ENCODE measurements around the gene POMT1. TPM values are rescaled to one million over a fixed set of nuclear protein-coding genes. Genes with fewer than 3 reads are reported as not detected.

Gene POMT1
- total RNA-seq, 2 experiments from 2014 or later = 4.7 to 27.1 TPM

- no TSS peak for BruUV-seq (replicated peaks)
- ChIA-PET POLR2A (no interaction called here), CTCF (ENCODE audit: unreplicated experiment) (no interaction called here)
- no peaks in the 10 kb centered on the region for H3K9me3 ChIP-seq (ENCODE audit: low read length)
- no peak for DNase-seq (ENCODE audit: low spot score)
- H3K36me3 ChIP-seq (ENCODE audit: insufficient read depth, low read length) = peaks cover 100% of the 10 kb centered on the region
- TF ChIP-seq EZH2phosphoT487 (IDR thresholded peaks at IDR 0.05; ENCODE audit: borderline replicate concordance, low read depth, low read length) = no peak
- TF ChIP-seq CTCF (conservative IDR thresholded peaks at IDR 0.05; ENCODE audit: low read length) = no peak
- no peaks in the 10 kb centered on the region for H3K4me1 ChIP-seq (ENCODE audit: insufficient read depth, low read length, poor library complexity, severe bottlenecking)
- intact Hi-C loops (cut with micrococcal nuclease; ENCODE audit: unreplicated experiment) = no loop called here
- H3K79me2 ChIP-seq (ENCODE audit: insufficient read depth, low read depth, low read length) = no peaks in the 10 kb centered on the region
- no peak overlapping the region for H3K4me2 ChIP-seq (ENCODE audit: low read length)
- no peak overlapping the region for H3K27ac ChIP-seq (ENCODE audit: low read depth, low read length, poor library complexity, severe bottlenecking)
- H4K20me1 ChIP-seq (ENCODE audit: insufficient read depth, low read length) = no peaks in the 10 kb centered on the region
- H3K9me2 ChIP-seq (ENCODE audit: insufficient read depth, low read length) = no peaks in the 10 kb centered on the region
- no peak overlapping the region for H2AFZ ChIP-seq (ENCODE audit: low read length)
- no peak overlapping the region for H3K4me3 ChIP-seq (ENCODE audit: low read depth, low read length, poor library complexity, severe bottlenecking)
Measured at GRCh38 chr9:131494296-131494870, 8.3 kb upstream of the POMT1 start.

GRCh38 chr9:131495785-131496184, 6.9 kb upstream of the POMT1 start:
- no peaks in the 10 kb centered on the region for H3K9me2 ChIP-seq (ENCODE audit: insufficient read depth, low read length)
- H4K20me1 ChIP-seq (ENCODE audit: insufficient read depth, low read length) = no peaks in the 10 kb centered on the region
- intact Hi-C loops (cut with micrococcal nuclease; ENCODE audit: unreplicated experiment) = no loop called here
- POLR2A ChIA-PET = no interaction called here
- H3K4me2 ChIP-seq (ENCODE audit: low read length) = no peak overlapping the region
- TF ChIP-seq CTCF (conservative IDR thresholded peaks at IDR 0.05; ENCODE audit: low read length) = no peak
- no peak for TF ChIP-seq EZH2phosphoT487 (IDR thresholded peaks at IDR 0.05; ENCODE audit: borderline replicate concordance, low read depth, low read length)
- no peak for DNase-seq (ENCODE audit: low spot score)
- H3K4me3 ChIP-seq (ENCODE audit: low read depth, low read length, poor library complexity, severe bottlenecking) = no peak overlapping the region
- no peak overlapping the region for H2AFZ ChIP-seq (ENCODE audit: low read length)
- peaks cover 100% of the 10 kb centered on the region for H3K36me3 ChIP-seq (ENCODE audit: insufficient read depth, low read length)
- H3K9me3 ChIP-seq (ENCODE audit: low read length) = no peaks in the 10 kb centered on the region
- H3K79me2 ChIP-seq (ENCODE audit: insufficient read depth, low read depth, low read length) = no peaks in the 10 kb centered on the region
- CTCF ChIA-PET (ENCODE audit: unreplicated experiment) = no interaction called here
- no peak overlapping the region for H3K27ac ChIP-seq (ENCODE audit: low read depth, low read length, poor library complexity, severe bottlenecking)
- H3K4me1 ChIP-seq (ENCODE audit: insufficient read depth, low read length, poor library complexity, severe bottlenecking) = no peaks in the 10 kb centered on the region
- BruUV-seq (replicated peaks) = no TSS peak

GRCh38 chr9:131496844-131497405, 5.8 kb upstream of the POMT1 start:
- DNase-seq (ENCODE audit: low spot score) = no peak
- H2AFZ ChIP-seq (ENCODE audit: low read length) = no peak overlapping the region
- no peaks in the 10 kb centered on the region for H4K20me1 ChIP-seq (ENCODE audit: insufficient read depth, low read length)
- BruUV-seq (replicated peaks) = no TSS peak
- ChIA-PET CTCF (ENCODE audit: unreplicated experiment) (no interaction called here), POLR2A (no interaction called here)
- intact Hi-C loops (cut with micrococcal nuclease; ENCODE audit: unreplicated experiment) = no loop called here
- H3K79me2 ChIP-seq (ENCODE audit: insufficient read depth, low read depth, low read length) = no peaks in the 10 kb centered on the region
- no peak overlapping the region for H3K4me3 ChIP-seq (ENCODE audit: low read depth, low read length, poor library complexity, severe bottlenecking)
- H3K27ac ChIP-seq (ENCODE audit: low read depth, low read length, poor library complexity, severe bottlenecking) = no peak overlapping the region
- H3K9me3 ChIP-seq (ENCODE audit: low read length) = no peaks in the 10 kb centered on the region
- no peaks in the 10 kb centered on the region for H3K4me1 ChIP-seq (ENCODE audit: insufficient read depth, low read length, poor library complexity, severe bottlenecking)
- H3K9me2 ChIP-seq (ENCODE audit: insufficient read depth, low read length) = no peaks in the 10 kb centered on the region
- peaks cover 96% of the 10 kb centered on the region for H3K36me3 ChIP-seq (ENCODE audit: insufficient read depth, low read length)
- H3K4me2 ChIP-seq (ENCODE audit: low read length) = no peak overlapping the region
- TF ChIP-seq CTCF (conservative IDR thresholded peaks at IDR 0.05; ENCODE audit: low read length) = no peak
- no peak for TF ChIP-seq EZH2phosphoT487 (IDR thresholded peaks at IDR 0.05; ENCODE audit: borderline replicate concordance, low read depth, low read length)
